Left kidney (tissue), 8 donors: ENCODE measurements around the gene SIRT3. TPM values are rescaled to one million over a fixed set of nuclear protein-coding genes. Genes with fewer than 3 reads are reported as not detected.
A peak's percentile ranks its signal among the peaks of the same experiment; 100 is the strongest.

Experiments
- DNase-seq: peaks from one replicate; pipeline ENCODE4 v3.0.0-alpha.2; 2013
- long read RNA-seq, 8 donors: transcript quantifications; one replicate each; lab custom pipeline, GENCODE V29; 2026
- polyA plus RNA-seq: library from polyadenylated mRNA; unstranded; fragments of 120-200 nt; gene quantifications from one replicate; pipeline ENCODE4 v1.2.1, GENCODE V29; 2013; ENCODE audit not compliant: insufficient read length

SIRT3 gene
- polyA plus RNA-seq, result 38.4 TPM
- long read RNA-seq, donor 1, transcript SIRT3-201 (7 exons, 2,543 nt), result major isoform, 7 of 11 reads
- long read RNA-seq, donor 1, partial matches to known transcripts, result 0 of 11 reads
- long read RNA-seq, donor 1, other reads (novel, unspliced or antisense), result 0 of 11 reads
- long read RNA-seq, donor 2, transcript SIRT3-201 (7 exons, 2,543 nt), result major isoform, 5 of 5 reads
- long read RNA-seq, donor 2, partial matches to known transcripts, result 0 of 5 reads
- long read RNA-seq, donor 2, other reads (novel, unspliced or antisense), result 0 of 5 reads
- long read RNA-seq, donor 3, partial matches to known transcripts, result 0 of 9 reads
- long read RNA-seq, donor 3, other reads (novel, unspliced or antisense), result 0 of 9 reads
- long read RNA-seq, donor 4, partial matches to known transcripts, result 0 of 1 reads
- long read RNA-seq, donor 4, other reads (novel, unspliced or antisense), result 0 of 1 reads
- long read RNA-seq, donor 5, transcript SIRT3-201 (7 exons, 2,543 nt), result major isoform, 10 of 11 reads
- long read RNA-seq, donor 5, partial matches to known transcripts, result 0 of 11 reads
- long read RNA-seq, donor 5, other reads (novel, unspliced or antisense), result 0 of 11 reads
- long read RNA-seq, donor 6, transcript SIRT3-201 (7 exons, 2,543 nt), result major isoform, 7 of 176 reads
- long read RNA-seq, donor 6, partial matches to known transcripts, result 116 of 176 reads
- long read RNA-seq, donor 6, other reads (novel, unspliced or antisense), result 52 of 176 reads
- long read RNA-seq, donor 7, transcript SIRT3-201 (7 exons, 2,543 nt), result major isoform, 6 of 9 reads
- long read RNA-seq, donor 7, partial matches to known transcripts, result 0 of 9 reads
- long read RNA-seq, donor 7, other reads (novel, unspliced or antisense), result 0 of 9 reads
- long read RNA-seq, donor 8, partial matches to known transcripts, result 0 of 4 reads
- long read RNA-seq, donor 8, other reads (novel, unspliced or antisense), result 0 of 4 reads

DNA sequence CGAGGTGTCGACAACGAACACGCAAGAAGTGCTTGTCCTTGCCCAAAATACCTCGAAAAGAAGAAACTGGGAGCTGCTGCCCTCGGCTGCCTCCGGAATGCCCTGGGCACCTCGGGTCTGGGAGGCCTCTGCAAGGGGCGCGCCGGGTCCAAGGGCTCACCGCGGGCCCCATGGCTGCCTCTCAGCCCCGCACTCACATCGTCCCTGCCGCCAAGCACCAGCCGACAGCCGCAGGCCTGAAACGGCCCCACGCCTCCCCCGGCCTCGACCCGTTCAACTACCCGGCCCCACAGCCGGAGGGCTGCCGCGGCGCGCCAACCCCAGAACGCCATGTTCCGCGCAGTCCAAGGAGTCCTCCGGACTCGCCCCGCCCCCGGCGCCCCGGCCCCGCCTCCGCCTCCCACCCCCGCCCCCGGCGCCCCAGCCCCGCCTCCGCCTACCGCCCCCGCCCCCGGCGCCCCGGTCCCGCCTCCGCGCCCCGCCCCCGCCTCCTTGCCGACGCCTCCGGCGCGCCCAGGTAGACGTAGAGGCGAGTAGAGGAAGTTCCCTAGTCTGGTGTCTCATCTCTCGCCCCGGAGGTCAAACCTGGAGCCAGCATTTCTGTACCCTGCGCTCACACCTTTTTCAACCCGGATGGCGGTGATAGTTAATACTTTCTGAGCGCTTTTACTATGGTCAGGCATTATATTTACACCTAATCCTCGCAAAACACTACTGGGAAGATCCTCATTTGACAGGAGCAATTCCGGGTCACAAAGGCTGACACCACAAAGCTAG is at the start of gene SIRT3:
Gene SIRT3, minus strand, starts transcription at position 346 of the 777 bp plus-strand sequence. Its CDS starts 14 bp downstream, at position 332.
- peak; percentile 77 for DNase-seq

DNA sequence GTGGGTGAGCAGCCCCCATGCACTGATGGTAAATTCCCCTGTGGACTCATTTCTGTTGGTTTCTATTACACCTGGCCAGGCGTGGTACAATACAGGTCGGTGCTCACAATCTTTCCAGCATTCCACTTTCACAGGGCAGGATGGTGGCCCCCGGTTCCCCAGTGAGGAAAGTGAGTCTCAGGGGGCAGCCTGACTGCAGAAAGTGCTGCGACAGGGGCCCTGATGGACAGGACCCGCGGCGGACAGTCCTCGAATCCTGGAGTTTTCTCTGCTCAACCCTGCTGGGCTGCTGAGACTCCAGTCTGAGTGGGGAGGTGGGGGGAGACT is 49.7 kb upstream of the SIRT3 start:
- DNase-seq, result no peak

DNA sequence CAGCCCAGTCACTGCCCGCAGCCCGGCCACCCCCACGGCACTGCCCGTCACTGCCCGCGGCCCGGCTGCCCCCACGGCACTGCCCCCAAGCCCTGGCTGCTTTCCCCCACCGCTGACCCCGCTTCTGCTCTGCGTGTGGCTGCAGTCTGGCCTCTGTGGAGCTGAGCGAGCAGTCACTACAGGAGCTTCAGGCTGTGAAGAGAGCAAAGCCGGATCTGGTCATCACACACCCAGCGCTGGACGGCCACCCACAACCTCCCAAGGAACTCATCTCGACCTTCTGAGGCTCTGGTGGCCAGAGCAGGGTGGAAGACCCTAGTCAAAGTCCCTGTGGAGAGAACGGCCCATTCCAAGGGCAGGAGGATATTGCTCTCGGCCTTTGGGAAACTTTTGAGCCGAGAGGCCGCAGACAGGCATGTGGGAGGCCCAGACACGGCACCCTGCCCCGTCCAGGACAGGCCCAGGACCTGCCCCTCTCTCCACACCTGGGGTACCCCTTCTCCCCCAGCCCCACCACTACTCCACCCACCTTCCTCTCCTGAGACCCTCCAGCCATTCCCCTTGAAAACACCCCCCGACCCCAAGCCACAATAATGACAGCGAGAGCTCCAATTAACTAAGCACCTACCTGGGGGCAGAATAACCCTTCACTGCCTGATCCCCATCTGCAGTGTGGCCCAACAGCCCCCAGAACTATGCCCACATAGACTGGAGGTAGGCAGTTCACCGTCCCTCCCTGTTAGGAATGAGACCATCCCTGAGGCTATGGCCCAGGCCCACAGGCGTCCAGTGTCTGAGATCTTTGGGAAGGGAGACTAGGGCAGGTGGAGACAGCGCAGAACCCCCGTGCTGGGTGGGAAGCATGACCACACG is 49.1 kb upstream of the SIRT3 start:
- no peak for DNase-seq

DNA sequence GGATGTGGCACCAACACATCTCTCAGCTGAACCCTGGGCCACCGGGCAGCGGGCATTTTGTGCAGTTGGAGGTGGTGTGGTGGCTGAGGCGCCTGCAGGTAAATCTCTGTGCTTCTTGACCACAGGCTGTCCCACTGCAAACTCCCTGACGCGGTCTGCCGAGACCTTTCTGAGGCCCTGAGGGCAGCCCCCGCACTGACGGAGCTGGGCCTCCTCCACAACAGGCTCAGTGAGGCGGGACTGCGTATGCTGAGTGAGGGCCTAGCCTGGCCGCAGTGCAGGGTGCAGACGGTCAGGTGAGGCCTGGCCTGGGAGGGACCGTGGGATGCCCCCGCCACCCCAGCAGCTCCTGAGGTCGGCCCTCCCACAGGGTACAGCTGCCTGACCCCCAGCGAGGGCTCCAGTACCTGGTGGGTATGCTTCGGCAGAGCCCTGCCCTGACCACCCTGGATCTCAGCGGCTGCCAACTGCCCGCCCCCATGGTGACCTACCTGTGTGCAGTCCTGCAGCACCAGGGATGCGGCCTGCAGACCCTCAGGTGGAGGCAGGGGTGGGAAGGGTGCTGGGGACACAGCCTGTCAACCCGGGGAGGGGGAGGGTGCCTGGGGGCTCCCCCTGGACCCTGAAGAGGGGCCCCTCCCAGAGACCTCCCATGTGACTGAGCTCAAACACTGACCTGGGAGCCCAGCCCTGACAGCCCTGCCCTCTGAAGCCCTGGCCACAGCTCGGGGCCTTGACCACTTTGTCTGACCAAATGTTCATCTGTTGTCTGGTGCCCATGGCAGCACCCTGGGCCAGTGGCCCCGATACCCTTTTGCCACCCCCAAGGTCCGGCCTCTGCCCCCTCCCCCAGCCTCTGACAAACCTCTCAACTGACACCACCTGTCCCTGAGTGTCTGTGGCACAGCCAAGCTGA is 48.2 kb upstream of the SIRT3 start:
- no peak for DNase-seq

DNA sequence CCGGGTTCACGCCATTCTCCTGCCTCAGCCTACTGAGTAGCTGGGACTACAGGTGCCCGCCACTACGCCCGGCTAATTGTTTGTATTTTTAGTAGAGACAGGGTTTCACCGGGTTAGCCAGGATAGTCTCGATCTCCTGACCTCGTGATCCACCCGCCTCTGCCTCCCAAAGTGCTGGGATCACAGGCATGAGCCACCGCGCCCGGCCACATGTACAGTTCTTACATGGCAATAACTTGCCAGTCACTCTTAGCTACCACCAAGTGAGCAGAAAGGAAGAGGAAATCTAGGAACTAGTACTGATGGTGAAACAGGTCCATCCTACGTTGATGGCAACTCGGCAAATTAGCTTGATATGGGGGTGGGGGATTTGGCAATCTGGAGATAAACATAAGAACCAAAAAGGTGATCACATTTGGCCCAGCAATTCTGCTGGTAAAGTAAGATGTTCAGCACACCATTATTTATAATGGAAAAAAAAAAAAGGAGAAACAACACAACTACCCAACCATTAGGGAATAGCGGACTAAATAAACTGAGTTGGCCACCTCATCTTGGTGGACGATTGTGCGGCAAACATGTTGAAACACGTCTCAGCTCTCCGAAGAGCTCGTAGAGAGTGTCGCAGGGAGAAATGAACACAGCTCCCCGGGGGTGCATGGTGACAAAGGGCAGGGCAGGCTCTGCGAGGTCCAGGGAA is 47.4 kb upstream of the SIRT3 start:
- no peak for DNase-seq

DNA sequence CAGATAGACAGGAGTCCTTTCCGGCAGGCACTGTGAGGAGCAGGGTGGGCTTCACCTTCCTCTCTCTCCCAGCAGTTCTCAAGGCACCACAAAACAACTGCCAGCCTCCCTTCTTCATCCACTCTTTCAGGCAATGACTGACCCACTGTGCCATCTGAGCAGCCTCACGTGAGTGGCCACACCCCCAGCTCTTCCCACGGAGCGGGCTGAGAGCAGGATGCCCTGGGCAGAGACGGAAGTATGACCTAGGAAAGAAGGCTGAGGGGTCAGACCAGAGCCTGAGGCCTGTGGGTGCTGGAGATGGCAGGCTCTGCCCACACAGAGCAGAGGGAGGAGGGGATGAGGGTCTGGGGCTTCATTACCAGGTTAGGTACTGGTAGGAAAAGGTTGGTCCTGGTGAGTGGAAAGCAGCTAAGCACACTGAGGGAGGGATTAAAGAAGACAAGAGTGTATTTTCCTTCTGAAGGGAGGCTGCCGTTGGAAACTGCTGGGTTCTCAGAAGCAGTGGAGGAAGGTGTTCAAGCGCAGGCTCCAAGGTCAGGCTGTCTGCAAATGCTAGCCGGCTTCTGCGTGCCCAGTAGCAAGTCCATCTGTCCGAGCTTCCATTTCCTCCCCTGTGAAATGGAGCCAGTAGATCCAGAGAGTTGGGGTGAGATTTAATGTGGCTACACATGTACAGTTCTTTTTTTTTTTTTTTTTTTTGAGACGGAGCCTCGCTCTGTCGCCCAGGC is 46.7 kb upstream of the SIRT3 start:
- no peak for DNase-seq

DNA sequence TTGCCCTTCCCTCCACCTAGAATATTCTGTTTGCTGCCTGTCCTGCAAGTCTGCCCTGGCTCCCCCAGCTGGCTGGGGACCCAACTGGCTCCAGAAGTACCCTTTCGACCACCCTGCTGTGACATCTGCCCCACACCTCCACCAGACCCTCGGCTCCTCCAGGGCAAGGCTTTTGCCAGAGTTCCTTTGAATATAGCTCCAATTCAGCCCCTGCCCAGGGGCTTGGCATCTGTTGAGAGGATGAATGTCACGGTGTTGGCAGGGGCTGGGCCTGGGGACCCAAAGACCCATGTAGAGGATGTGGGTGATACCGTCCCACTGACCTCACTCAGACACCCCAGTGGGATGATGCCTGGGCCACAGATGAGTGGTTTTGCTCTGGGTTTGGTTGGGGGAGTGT is 46.0 kb upstream of the SIRT3 start:
- DNase-seq, result no peak

DNA sequence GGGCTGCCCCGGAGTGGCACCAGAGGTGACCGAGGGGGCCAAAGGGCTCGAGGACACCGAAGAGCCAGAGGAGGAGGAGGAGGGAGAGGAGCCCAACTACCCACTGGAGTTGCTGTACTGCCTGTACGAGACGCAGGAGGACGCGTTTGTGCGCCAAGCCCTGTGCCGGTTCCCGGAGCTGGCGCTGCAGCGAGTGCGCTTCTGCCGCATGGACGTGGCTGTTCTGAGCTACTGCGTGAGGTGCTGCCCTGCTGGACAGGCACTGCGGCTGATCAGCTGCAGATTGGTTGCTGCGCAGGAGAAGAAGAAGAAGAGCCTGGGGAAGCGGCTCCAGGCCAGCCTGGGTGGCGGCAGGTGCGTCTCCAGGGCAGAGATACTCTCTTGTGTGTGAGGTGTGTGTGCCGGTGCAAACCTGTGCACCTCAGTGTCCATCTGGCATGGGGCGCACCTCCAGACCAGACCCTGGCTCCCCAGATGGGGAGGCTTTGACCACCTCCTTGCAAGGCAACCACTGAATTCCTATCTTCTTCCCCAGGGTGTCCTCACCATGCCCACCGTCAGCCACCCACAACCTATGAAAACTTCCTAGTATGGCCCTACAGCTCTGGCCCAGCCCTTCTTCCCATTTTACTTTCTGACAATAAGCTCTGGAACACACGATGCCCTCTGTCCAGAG is 45.5 kb upstream of the SIRT3 start:
- no peak for DNase-seq

DNA sequence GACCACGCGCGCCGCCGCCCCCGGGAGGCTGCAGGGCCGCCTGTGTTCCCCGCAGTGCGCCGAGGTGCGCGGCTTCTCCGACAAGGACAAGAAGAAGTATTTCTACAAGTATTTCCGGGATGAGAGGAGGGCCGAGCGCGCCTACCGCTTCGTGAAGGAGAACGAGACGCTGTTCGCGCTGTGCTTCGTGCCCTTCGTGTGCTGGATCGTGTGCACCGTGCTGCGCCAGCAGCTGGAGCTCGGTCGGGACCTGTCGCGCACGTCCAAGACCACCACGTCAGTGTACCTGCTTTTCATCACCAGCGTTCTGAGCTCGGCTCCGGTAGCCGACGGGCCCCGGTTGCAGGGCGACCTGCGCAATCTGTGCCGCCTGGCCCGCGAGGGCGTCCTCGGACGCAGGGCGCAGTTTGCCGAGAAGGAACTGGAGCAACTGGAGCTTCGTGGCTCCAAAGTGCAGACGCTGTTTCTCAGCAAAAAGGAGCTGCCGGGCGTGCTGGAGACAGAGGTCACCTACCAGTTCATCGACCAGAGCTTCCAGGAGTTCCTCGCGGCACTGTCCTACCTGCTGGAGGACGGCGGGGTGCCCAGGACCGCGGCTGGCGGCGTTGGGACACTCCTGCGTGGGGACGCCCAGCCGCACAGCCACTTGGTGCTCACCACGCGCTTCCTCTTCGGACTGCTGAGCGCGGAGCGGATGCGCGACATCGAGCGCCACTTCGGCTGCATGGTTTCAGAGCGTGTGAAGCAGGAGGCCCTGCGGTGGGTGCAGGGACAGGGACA is 44.8 kb upstream of the SIRT3 start:
- no peak for DNase-seq

DNA sequence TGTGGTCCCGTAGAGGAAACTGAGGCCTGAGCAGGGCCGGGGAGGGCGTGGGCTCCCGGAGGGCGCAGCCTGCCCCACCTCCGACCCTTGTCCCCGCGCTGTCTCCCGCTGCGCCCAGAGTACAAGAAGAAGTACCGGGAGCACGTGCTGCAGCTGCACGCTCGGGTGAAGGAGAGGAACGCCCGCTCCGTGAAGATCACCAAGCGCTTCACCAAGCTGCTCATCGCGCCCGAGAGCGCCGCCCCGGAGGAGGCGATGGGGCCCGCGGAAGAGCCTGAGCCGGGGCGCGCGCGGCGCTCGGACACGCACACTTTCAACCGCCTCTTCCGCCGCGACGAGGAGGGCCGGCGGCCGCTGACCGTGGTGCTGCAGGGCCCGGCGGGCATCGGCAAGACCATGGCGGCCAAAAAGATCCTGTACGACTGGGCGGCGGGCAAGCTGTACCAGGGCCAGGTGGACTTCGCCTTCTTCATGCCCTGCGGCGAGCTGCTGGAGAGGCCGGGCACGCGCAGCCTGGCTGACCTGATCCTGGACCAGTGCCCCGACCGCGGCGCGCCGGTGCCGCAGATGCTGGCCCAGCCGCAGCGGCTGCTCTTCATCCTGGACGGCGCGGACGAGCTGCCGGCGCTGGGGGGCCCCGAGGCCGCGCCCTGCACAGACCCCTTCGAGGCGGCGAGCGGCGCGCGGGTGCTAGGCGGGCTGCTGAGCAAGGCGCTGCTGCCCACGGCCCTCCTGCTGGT is 44.0 kb upstream of the SIRT3 start:
- DNase-seq, result no peak

DNA sequence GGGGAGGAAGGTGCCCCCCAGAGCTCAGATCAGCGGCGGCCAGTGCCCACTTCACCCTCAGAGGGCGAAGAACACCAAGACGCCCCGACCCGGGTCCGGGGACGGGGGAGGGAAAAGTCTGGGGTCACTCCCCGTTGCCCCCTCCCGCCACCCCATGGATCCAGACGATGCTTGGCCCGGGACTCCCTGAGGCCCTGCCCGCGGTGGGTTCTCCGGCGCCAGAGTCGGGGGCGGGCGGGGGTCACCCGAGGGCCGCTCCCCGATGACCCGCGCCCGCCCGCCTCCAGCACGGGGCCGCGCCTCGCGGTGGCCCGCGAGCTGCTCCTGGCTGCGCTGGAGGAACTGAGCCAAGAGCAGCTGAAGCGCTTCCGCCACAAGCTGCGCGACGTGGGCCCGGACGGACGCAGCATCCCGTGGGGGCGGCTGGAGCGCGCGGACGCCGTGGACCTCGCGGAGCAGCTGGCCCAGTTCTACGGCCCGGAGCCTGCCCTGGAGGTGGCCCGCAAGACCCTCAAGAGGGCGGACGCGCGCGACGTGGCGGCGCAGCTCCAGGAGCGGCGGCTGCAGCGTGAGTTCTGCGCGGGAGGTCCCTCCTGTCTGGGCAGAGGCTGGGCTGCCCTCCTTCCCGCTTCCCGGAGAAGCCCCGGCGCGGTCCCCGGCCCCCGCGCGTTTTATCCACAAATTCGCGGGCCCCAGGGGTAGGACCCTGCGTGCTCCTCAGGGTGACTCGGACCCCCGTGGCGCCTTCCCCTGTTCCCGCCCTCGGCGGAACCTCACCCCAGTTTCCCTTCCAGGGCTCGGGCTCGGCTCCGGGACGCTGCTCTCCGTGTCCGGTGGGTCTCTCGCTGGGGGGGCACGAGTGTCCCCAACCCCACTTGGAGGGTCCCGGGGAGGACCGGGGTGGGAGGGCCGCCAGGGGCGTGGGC is 43.2 kb upstream of the SIRT3 start:
- no peak for DNase-seq

DNA sequence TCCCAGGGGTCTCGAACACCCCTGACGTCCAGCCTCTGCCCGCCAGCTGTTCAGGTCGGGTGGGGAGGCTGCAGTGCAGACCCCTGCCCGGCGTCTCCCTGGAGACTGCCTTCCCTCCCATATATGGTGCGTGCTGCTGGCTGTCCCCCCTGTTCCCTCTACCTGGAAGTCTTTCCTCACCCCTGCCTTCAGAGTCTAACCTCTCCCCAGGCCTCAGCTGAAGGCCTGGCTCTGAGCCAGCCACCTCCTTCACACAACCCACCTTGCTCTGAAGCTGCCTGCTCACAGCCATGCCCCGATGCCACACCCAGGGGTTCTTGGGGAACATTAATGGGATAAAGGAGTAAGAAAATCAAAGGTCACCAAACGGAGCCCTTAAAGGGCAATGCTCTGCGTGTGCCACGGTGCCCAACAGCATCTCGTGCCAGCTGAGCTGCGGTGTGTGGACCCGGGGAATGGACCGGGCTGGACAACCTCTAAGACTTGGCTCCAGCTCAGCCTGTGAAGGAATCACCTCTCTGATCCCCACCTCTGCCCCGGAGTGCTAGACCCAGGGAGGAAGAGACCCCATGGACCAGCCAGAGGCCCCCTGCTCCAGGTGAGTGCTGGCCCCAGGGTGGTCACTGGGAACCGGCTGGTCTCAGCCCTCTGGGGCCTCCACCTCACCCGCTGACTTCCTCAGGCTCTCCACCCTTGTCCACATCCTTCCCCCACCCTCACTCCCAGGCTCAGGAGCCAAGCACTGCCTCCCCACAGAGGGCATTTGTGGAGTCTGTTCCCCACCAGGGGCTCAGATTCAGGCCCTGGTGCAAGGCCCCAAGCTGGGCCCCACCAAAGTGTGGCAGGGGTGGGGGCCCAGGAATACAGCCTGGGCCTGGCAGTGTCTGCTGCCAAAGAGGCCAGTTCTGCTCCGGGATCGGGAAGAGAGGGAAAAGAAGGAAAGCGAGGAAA is 42.1 kb upstream of the SIRT3 start, which contains the start of gene NLRP6:
Gene NLRP6, plus strand, starts transcription at position 407 of the 951 bp plus-strand sequence. Its CDS starts 163 bp downstream, at position 570.
- DNase-seq, result no peak

DNA sequence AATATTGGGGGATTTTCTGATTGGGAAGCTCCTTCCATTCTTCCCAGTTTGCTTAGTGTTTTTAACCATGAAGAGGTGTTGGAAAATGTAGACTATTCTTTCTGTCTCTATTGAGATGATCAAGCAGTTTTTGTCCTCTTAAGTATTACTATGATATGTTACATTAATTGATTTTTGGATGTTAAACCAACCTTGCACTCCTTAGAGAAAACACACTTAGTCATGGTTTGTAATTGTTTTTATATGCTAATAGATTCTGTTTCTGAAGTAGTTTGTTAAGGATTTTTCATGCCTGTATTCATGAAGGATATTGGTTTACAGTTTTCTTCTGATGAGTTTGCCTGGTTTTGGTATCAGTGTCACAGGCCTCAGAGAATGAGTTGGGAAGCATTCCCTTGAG is 40.1 kb upstream of the SIRT3 start:
- no peak for DNase-seq

DNA sequence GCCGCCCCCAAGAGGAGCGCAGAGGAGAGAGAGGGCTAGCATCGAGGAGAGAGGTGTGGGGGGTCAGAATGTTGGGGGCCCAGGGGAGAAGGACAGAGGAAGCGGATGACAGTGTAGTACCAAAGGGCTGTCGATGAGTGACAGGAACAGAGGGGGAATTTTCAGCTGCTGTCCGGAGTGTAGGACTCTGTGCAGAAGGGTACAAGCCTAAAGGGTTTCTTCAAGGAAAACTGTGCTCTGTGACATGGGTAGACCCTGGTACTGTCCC is 36.7 kb upstream of the SIRT3 start:
- DNase-seq, result no peak
